Testis (tissue), 2 donors: Measurements from ENCODE around the gene STRIP1.

Source experiments
- POLR2A ChIP-seq: fragments of 450-650 bp; IDR thresholded peaks from one replicate; pipeline ENCODE4 v1.6.1; 2017; ENCODE audit warnings: antibody characterized with exemption, mild to moderate bottlenecking, moderate library complexity
- TF ChIP-seq, protein P1 (sequence below), 3 experiments: fragments of 450-650 bp in 2 of 3; fragments of 200-600 bp in 1 of 3; sonication (generic) in 1 of 3; IDR thresholded peaks; one replicate each; pipeline ENCODE4 v1.5.1; 2016 to 2019; ENCODE audit warnings: antibody characterized with exemption in 3 of 3, mild to moderate bottlenecking in 2 of 3, moderate library complexity in 1 of 3

DNA sequence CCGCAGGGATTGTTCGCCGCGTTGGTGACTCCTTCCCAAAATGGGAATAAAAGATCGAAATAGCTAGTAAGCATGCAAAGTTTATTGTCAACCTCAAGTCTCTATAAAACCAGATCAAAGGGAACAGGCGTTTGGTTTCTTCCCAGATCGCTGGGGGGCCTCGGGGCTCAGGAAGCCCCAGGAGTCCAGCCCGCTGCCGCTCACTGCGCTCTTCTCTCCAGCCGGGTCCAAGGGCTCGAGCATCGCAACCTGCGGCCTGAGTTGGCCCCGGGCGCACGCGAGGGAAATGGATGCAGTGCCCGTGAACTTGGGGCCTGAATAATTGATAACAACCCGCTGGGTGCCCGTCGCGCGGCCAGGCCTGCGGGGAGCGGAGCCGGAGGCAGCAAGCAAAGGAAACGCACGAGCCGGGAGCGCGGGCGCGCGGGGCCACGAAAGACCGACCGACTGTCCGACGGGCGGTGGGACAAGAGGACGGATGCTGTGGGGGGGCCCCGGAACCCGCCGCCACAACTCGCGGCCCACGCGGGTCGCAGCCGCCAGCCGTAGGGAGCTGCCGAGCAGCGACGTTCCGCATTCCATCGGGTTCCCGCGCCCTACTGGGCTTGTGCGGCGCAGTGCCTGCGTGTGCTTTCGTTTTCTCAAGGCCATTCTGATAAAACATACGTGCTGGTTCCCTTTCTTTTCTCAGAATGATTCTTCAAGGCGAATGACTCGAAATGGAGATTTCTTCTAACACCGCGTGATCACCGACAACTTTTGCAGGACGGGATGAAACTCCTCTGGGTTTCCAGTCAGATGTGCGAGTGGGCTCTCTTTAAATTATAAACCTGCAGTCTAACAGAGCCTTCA lies 50.0 kb downstream of the STRIP1 start:
- TF ChIP-seq, protein P1, sequence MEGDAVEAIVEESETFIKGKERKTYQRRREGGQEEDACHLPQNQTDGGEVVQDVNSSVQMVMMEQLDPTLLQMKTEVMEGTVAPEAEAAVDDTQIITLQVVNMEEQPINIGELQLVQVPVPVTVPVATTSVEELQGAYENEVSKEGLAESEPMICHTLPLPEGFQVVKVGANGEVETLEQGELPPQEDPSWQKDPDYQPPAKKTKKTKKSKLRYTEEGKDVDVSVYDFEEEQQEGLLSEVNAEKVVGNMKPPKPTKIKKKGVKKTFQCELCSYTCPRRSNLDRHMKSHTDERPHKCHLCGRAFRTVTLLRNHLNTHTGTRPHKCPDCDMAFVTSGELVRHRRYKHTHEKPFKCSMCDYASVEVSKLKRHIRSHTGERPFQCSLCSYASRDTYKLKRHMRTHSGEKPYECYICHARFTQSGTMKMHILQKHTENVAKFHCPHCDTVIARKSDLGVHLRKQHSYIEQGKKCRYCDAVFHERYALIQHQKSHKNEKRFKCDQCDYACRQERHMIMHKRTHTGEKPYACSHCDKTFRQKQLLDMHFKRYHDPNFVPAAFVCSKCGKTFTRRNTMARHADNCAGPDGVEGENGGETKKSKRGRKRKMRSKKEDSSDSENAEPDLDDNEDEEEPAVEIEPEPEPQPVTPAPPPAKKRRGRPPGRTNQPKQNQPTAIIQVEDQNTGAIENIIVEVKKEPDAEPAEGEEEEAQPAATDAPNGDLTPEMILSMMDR (IDR thresholded peaks at IDR 0.05) = no peak
- no peak for TF ChIP-seq POLR2A
